HepG2 (cell line): Measurements from ENCODE around the gene PRSS8. TPM values are rescaled to one million over a fixed set of nuclear protein-coding genes. Genes with fewer than 3 reads are reported as not detected.

Experiments
- ATAD3A ChIP-seq: sonication (generic); formaldehyde crosslinking; IDR thresholded peaks from 2 replicates; pipeline ENCODE4 v1.4.0; 2020; ENCODE audit warnings: missing genetic modification reagents
- ETV5 ChIP-seq: IDR thresholded peaks from 2 replicates; pipeline ENCODE4 v1.6.1; 2018; ENCODE audit warnings: missing biosample characterization, missing genetic modification reagents, inconsistent platforms, borderline replicate concordance
- HIVEP1 ChIP-seq: sonication (generic); formaldehyde crosslinking; IDR thresholded peaks from 2 replicates; pipeline ENCODE4 v1.4.0; 2020; ENCODE audit warnings: mild to moderate bottlenecking, missing genetic modification reagents
- HOXA5 ChIP-seq: sonication (generic); formaldehyde crosslinking; IDR thresholded peaks from 2 replicates; pipeline ENCODE4 v1.4.0; 2020; ENCODE audit warnings: missing genetic modification reagents
- KLF11 ChIP-seq: IDR thresholded peaks from 2 replicates; pipeline ENCODE4 v1.6.1; 2016; ENCODE audit warnings: missing compliant biosample characterization
- MTF1 ChIP-seq: sonication (generic); formaldehyde crosslinking; IDR thresholded peaks from 2 replicates; pipeline ENCODE4 v1.5.0; 2020; ENCODE audit warnings: missing genetic modification reagents
- NR3C1 ChIP-seq: sonication (generic); formaldehyde crosslinking; IDR thresholded peaks from 2 replicates; pipeline ENCODE4 v1.4.0; 2020; ENCODE audit warnings: missing genetic modification reagents
- POLR2AphosphoS2 ChIP-seq: IDR thresholded peaks from 2 replicates; pipeline ENCODE4 v1.6.1; 2011; ENCODE audit warnings: low read depth, low read length, improper control_type of control experiment
- RORA ChIP-seq: sonication (generic); formaldehyde crosslinking; IDR thresholded peaks from 2 replicates; pipeline ENCODE4 v1.5.0; 2020; ENCODE audit warnings: mild to moderate bottlenecking, missing genetic modification reagents, moderate library complexity
- SNAI1 ChIP-seq: sonication (generic); formaldehyde crosslinking; IDR thresholded peaks from 2 replicates; pipeline ENCODE4 v1.5.0; 2020; ENCODE audit warnings: mild to moderate bottlenecking, missing genetic modification reagents, borderline replicate concordance
- ZNF616 ChIP-seq: sonication (generic); formaldehyde crosslinking; IDR thresholded peaks from 2 replicates; pipeline ENCODE4 v1.5.0; 2020; ENCODE audit warnings: low read depth, mild to moderate bottlenecking, missing genetic modification reagents
- ZNF660 ChIP-seq: sonication (generic); formaldehyde crosslinking; IDR thresholded peaks from 2 replicates; pipeline ENCODE4 v1.5.1; 2020; ENCODE audit warnings: mild to moderate bottlenecking, low read depth, missing genetic modification reagents, borderline replicate concordance
- ZNF670 ChIP-seq: sonication (generic); formaldehyde crosslinking; IDR thresholded peaks from 2 replicates; pipeline ENCODE4 v1.8.0; 2022; ENCODE audit warnings: mild to moderate bottlenecking, missing genetic modification reagents, borderline replicate concordance
- ZNF720 ChIP-seq: sonication (generic); formaldehyde crosslinking; IDR thresholded peaks from 2 replicates; pipeline ENCODE4 v1.4.0; 2020; ENCODE audit warnings: missing genetic modification reagents
- ZNF749 ChIP-seq: sonication (generic); formaldehyde crosslinking; IDR thresholded peaks from 2 replicates; pipeline ENCODE4 v1.8.0; 2022; ENCODE audit warnings: mild to moderate bottlenecking, missing genetic modification reagents, moderate library complexity, borderline replicate concordance
- ZNF766 ChIP-seq: sonication (generic); formaldehyde crosslinking; IDR thresholded peaks from 2 replicates; pipeline ENCODE4 v1.5.0; 2020; ENCODE audit warnings: missing genetic modification reagents, borderline replicate concordance
- polyA plus RNA-seq, 8 experiments: library from polyadenylated mRNA; depleted of rRNA in 3 of 8; stranded (reverse) in 7 of 8; unstranded in 1 of 8; fragments of >200 nt; fragmentation: Illumina TruSeq in 4 of 8; extraction: Trizol in 4 of 8; gene quantifications; 2 replicates each; pipeline versions ENCODE4 v1.2.1 to v1.2.3, GENCODE V29; 2011 to 2016; ENCODE audit warnings: low read depth in 4 of 8, missing spikeins in 1 of 8, mixed read lengths in 1 of 8; ENCODE audit not compliant: insufficient read depth in 1 of 8
- total RNA-seq, 5 experiments: library from RNA; depleted of rRNA; stranded (reverse); fragments of >200 nt; fragmentation: Illumina TruSeq; extraction: Trizol; gene quantifications; 2 replicates each; pipeline ENCODE4 v1.2.3, GENCODE V29; 2016; ENCODE audit warnings: low read depth in 1 of 5
- TF ChIP-seq, protein P1 (sequence below): sonication (generic); formaldehyde crosslinking; conservative IDR thresholded peaks from 2 replicates; pipeline ENCODE4 v1.8.0; 2022; ENCODE audit warnings: mild to moderate bottlenecking, moderate library complexity, missing genetic modification reagents
- TF ChIP-seq, protein P2 (sequence below): sonication (generic); formaldehyde crosslinking; IDR thresholded peaks from 2 replicates; pipeline ENCODE4 v1.8.0; 2023; ENCODE audit warnings: mild to moderate bottlenecking, missing genetic modification reagents
- TF ChIP-seq, protein P3 (sequence below): sonication (generic); IDR thresholded peaks from 2 replicates; pipeline ENCODE4 v1.6.1; 2016; ENCODE audit warnings: low read depth, borderline replicate concordance
- TF ChIP-seq, protein P4 (sequence below): sonication (generic); formaldehyde crosslinking; IDR thresholded peaks from 2 replicates; pipeline ENCODE4 v1.5.0; 2020; ENCODE audit warnings: missing genetic modification reagents, mild to moderate bottlenecking, borderline replicate concordance
- TF ChIP-seq, protein P5 (sequence below): sonication (generic); formaldehyde crosslinking; IDR thresholded peaks from 2 replicates; pipeline ENCODE4 v1.4.0; 2020; ENCODE audit warnings: missing genetic modification reagents, borderline replicate concordance

Gene PRSS8
- total and polyA plus RNA-seq, 2 of the 13 experiments (the other 11 are each of a cell fraction or from before 2014, with no cell fraction given) = 2.6 to 7.2 TPM

DNA sequence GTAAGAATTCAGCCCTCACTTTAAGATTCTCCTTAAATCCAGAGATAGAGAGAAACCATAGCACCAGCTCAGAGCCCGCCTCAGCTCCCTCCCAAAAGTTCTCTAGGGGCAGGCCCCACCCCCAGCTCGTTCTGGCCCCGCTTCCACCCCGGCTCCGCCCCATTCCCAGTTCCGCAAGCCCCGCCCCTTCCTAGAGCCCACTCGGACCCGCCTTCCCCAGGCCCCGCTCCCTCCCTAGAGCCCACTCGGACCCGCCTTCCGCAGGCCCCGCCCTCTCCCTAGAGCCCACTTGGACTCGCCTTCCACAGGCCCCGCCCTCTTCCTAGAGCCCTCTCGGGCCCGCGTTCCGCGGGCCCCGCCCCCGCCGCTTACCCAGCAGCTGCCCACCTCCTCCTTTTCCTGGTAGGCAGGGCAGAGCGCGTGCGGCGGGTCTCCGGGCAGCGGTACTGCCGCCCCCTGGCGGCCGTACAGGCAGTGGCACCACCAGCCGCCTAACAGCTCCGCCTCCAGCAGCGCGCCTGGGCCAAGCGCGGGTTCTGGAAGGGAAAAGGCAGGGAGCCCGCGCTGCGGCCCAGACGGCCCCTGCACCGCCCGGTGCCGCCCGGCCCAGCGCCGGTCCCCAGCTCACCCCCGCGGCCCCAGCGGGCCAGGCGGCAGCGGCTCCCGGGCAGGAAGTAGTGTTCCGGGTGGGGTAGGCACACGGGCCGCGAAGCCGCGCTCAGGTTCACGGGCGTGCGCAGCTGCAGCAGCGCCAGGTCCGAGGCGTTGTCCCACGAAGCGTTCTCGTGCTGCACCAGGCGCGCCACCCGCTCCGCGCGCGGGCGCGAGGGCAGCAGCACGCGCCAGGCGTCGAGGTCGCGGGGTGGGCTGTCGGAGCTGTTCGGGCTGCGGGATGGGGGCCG, 6.8 kb upstream of the PRSS8 start (continued):
- TF ChIP-seq, protein P1, sequence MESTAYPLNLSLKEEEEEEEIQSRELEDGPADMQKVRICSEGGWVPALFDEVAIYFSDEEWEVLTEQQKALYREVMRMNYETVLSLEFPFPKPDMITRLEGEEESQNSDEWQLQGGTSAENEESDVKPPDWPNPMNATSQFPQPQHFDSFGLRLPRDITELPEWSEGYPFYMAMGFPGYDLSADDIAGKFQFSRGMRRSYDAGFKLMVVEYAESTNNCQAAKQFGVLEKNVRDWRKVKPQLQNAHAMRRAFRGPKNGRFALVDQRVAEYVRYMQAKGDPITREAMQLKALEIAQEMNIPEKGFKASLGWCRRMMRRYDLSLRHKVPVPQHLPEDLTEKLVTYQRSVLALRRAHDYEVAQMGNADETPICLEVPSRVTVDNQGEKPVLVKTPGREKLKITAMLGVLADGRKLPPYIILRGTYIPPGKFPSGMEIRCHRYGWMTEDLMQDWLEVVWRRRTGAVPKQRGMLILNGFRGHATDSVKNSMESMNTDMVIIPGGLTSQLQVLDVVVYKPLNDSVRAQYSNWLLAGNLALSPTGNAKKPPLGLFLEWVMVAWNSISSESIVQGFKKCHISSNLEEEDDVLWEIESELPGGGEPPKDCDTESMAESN (CRISPR knock-in tag) = 0 out of 2 replicates have a peak, but pooled peaks have one; percentile 50
- TF ChIP-seq, protein P2, sequence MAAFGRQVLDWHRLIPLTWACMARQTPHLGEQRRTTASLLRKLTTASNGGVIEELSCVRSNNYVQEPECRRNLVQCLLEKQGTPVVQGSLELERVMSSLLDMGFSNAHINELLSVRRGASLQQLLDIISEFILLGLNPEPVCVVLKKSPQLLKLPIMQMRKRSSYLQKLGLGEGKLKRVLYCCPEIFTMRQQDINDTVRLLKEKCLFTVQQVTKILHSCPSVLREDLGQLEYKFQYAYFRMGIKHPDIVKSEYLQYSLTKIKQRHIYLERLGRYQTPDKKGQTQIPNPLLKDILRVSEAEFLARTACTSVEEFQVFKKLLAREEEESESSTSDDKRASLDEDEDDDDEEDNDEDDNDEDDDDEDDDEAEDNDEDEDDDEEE (CRISPR knock-in tag) = peak; percentile 81; the same call in 1 of the 2 replicates
- TF ChIP-seq HOXA5 (CRISPR knock-in tag) (peak; percentile 56; the same call in 1 of the 2 replicates), KLF11 (CRISPR knock-in tag) (peak; percentile 26; the same call in 1 of the 2 replicates), RORA (no peak), ZNF616 (CRISPR knock-in tag) (peak; percentile 67; the same call in 1 of the 2 replicates), NR3C1 (no peak), ATAD3A (no peak), ZNF670 (CRISPR knock-in tag) (no peak), ZNF749 (peak; percentile 8; the same call in 1 of the 2 replicates), ZNF660 (CRISPR knock-in tag) (no peak), ZNF720 (CRISPR knock-in tag) (no peak), MTF1 (CRISPR knock-in tag) (no peak), SNAI1 (CRISPR knock-in tag) (no peak), POLR2AphosphoS2 (no peak), ETV5 (CRISPR knock-in tag) (peak; percentile 69; the same call in 1 of the 2 replicates), HIVEP1 (CRISPR knock-in tag) (no peak), ZNF766 (CRISPR knock-in tag) (no peak)
- TF ChIP-seq, protein P3, sequence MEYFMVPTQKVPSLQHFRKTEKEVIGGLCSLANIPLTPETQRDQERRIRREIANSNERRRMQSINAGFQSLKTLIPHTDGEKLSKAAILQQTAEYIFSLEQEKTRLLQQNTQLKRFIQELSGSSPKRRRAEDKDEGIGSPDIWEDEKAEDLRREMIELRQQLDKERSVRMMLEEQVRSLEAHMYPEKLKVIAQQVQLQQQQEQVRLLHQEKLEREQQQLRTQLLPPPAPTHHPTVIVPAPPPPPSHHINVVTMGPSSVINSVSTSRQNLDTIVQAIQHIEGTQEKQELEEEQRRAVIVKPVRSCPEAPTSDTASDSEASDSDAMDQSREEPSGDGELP = peak; percentile 80; the same call in 1 of the 2 replicates
- TF ChIP-seq, protein P4, sequence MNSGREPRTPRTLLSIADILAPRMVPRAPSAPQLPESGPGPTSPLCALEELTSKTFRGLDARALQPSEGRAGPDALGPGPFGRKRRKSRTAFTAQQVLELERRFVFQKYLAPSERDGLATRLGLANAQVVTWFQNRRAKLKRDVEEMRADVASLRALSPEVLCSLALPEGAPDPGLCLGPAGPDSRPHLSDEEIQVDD = peak; percentile 69; the same call in 1 of the 2 replicates
- TF ChIP-seq, protein P5, sequence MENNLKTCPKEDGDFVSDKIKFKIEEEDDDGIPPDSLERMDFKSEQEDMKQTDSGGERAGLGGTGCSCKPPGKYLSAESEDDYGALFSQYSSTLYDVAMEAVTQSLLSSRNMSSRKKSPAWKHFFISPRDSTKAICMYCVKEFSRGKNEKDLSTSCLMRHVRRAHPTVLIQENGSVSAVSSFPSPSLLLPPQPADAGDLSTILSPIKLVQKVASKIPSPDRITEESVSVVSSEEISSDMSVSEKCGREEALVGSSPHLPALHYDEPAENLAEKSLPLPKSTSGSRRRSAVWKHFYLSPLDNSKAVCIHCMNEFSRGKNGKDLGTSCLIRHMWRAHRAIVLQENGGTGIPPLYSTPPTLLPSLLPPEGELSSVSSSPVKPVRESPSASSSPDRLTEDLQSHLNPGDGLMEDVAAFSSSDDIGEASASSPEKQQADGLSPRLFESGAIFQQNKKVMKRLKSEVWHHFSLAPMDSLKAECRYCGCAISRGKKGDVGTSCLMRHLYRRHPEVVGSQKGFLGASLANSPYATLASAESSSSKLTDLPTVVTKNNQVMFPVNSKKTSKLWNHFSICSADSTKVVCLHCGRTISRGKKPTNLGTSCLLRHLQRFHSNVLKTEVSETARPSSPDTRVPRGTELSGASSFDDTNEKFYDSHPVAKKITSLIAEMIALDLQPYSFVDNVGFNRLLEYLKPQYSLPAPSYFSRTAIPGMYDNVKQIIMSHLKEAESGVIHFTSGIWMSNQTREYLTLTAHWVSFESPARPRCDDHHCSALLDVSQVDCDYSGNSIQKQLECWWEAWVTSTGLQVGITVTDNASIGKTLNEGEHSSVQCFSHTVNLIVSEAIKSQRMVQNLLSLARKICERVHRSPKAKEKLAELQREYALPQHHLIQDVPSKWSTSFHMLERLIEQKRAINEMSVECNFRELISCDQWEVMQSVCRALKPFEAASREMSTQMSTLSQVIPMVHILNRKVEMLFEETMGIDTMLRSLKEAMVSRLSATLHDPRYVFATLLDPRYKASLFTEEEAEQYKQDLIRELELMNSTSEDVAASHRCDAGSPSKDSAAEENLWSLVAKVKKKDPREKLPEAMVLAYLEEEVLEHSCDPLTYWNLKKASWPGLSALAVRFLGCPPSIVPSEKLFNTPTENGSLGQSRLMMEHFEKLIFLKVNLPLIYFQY (CRISPR knock-in tag) = peak; percentile 91
